ENCODE results near the gene CASZ1. TPM values are rescaled to one million over a fixed set of nuclear protein-coding genes. Genes with fewer than 3 reads are reported as not detected.

CASZ1 gene
- polyA plus RNA-seq, 3 donors = 0.30 to 3.7 (median 0.50) TPM

DNA sequence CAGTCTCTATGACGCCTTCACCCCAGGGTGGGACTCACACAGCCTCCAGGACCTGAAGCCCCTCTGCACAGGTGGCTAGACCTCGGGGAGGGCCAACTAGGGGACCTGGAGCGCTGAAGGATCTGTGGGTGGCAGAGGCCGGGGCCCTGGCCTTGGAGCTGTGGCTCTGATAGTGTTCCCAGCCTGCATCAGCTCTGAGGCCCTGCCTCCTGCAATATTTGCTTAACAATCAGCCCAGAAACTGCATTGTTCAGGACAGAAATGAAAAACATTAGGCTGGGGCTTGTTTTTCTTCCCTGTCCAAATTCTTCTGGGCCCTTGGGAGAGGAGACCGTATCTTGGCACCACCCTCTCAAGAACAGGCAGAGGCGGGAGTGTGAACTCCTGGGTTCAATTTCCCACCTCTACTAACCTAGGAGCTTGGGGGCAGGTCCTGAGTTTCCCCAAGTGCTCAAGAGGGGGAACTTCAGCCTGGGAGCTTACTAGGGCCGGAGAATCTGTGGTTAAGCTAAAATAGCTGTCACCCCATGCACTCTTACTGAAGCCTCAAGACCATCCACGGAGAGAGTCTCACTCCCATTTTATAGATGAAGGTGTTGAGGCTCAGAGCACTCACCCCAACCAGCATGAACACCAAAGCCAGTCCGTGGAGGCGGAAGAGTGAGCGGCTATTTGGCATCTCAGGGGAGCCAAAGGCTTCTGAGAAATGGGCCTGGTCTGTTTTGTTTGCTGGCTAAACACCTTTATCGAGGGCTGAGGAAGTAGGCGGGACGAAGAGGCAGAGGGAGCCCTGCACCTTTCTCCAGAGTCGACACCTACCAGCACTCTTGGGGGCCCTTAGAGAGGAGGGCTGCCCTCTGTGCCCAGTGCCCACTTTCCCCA lies 18.8 kb upstream of the CASZ1 start:
- Histone ChIP-seq H3K36me3 (replicated peaks in 1 of 2; ENCODE audit: control insufficient read depth in 1 of 2, insufficient read depth in 2 of 2, low read length in 2 of 2) (no peaks in the 10 kb centered on the region), H3K4me2 (replicated peaks; ENCODE audit: extremely low read depth, low read length, poor library complexity, severe bottlenecking) (no peak overlapping the region), H2AFZ (ENCODE audit: insufficient read depth, low read depth, low read length, poor library complexity, severe bottlenecking) (no peak overlapping the region), H3K4me3 (replicated peaks in 1 of 3; ENCODE audit: low read depth in 2 of 3, low read length in 3 of 3) (no peak overlapping the region), H3K9ac (ENCODE audit: insufficient read depth, low read length, poor library complexity, severe bottlenecking) (no peak overlapping the region), H3K9me3 (replicated peaks in 1 of 2; ENCODE audit: control insufficient read depth in 1 of 2, insufficient read depth in 1 of 2, low read length in 2 of 2) (no peaks in the 10 kb centered on the region), H3K4me1 (ENCODE audit: control insufficient read depth in 1 of 2, insufficient read depth in 2 of 2, low read length in 2 of 2) (no peaks in the 10 kb centered on the region), H3K27ac (ENCODE audit: low read depth in 1 of 2, low read length in 2 of 2) (no peak overlapping the region), H4K20me1 (ENCODE audit: insufficient read depth, low read length) (no peaks in the 10 kb centered on the region), H3K27me3 (ENCODE audit: control insufficient read depth in 2 of 2, insufficient read depth in 2 of 2, low read length in 2 of 2) (peaks cover 0 to 4% of the 10 kb centered on the region in 2 donors), H3K79me2 (ENCODE audit: insufficient read depth, low read length) (no peaks in the 10 kb centered on the region)
- H3K4me1 Mint-ChIP-seq = no peaks in the 10 kb centered on the region
- H3K4me3 Mint-ChIP-seq = no peak overlapping the region
- TF ChIP-seq, protein P1, sequence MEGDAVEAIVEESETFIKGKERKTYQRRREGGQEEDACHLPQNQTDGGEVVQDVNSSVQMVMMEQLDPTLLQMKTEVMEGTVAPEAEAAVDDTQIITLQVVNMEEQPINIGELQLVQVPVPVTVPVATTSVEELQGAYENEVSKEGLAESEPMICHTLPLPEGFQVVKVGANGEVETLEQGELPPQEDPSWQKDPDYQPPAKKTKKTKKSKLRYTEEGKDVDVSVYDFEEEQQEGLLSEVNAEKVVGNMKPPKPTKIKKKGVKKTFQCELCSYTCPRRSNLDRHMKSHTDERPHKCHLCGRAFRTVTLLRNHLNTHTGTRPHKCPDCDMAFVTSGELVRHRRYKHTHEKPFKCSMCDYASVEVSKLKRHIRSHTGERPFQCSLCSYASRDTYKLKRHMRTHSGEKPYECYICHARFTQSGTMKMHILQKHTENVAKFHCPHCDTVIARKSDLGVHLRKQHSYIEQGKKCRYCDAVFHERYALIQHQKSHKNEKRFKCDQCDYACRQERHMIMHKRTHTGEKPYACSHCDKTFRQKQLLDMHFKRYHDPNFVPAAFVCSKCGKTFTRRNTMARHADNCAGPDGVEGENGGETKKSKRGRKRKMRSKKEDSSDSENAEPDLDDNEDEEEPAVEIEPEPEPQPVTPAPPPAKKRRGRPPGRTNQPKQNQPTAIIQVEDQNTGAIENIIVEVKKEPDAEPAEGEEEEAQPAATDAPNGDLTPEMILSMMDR (IDR thresholded peaks at IDR 0.05) = no peak
- intact Hi-C loops (cut with micrococcal nuclease) = loop anchor here in 1 of 2 donors (10.0 kb wide), 1 partner anchor 60 kb away; no protein-coding TSS in a partner anchor
- H3K27me3 Mint-ChIP-seq (ENCODE audit: low read depth in 3 of 3) = peaks cover 4 to 7% (median 6%) of the 10 kb centered on the region in 3 donors
- H3K27ac Mint-ChIP-seq = no peak overlapping the region
- 93% methylated on average over 10 of the region's 15 CpGs for WGBS (ENCODE audit: insufficient coverage)
- no peaks in the 10 kb centered on the region for H3K36me3 Mint-ChIP-seq
- no peak for DNase-seq
- H3K9me3 Mint-ChIP-seq = no peaks in the 10 kb centered on the region

DNA sequence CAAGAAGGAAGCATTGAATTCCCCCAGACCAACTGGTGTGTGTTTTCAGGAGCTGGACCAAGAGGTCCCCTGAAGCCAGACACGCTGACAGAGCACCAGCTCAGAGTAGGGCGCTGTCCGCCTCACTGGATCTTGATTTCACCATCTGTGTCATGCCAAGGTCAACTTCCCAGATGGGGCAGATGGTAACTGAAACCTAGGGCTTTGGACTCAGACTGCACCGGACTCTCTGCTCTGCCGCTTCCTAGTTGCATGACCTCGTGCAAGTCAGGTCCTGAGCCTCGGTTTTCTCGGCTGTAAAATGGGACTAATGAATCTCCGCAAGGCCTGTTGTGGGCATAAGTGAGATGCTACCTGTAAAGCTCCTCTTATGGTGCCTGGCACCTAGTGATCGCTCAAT lies 17.9 kb upstream of the CASZ1 start:
- H3K27ac Mint-ChIP-seq = no peak overlapping the region
- H3K27me3 Mint-ChIP-seq (ENCODE audit: low read depth in 3 of 3) = peaks cover 6 to 9% (median 6%) of the 10 kb centered on the region in 3 donors
- TF ChIP-seq, protein P1 (IDR thresholded peaks at IDR 0.05) = no peak
- H3K9me3 Mint-ChIP-seq = no peaks in the 10 kb centered on the region
- H3K4me1 Mint-ChIP-seq = no peaks in the 10 kb centered on the region
- no peaks in the 10 kb centered on the region for H3K4me1 ChIP-seq (ENCODE audit: control insufficient read depth in 1 of 2, insufficient read depth in 2 of 2, low read length in 2 of 2)
- no peaks in the 10 kb centered on the region for H3K36me3 Mint-ChIP-seq
- intact Hi-C loops (cut with micrococcal nuclease) = loop anchor here in 1 of 2 donors (10.0 kb wide), 1 partner anchor 60 kb away; no protein-coding TSS in a partner anchor
- H3K27me3 ChIP-seq (ENCODE audit: control insufficient read depth in 2 of 2, insufficient read depth in 2 of 2, low read length in 2 of 2) = peaks cover 0 to 4% of the 10 kb centered on the region in 2 donors
- no peaks in the 10 kb centered on the region for H3K79me2 ChIP-seq (ENCODE audit: insufficient read depth, low read length)
- H3K27ac ChIP-seq (ENCODE audit: low read depth in 1 of 2, low read length in 2 of 2) = no peak overlapping the region
- H3K4me2 ChIP-seq (replicated peaks; ENCODE audit: extremely low read depth, low read length, poor library complexity, severe bottlenecking) = no peak overlapping the region
- H3K9ac ChIP-seq (ENCODE audit: insufficient read depth, low read length, poor library complexity, severe bottlenecking) = no peak overlapping the region
- no peak for DNase-seq
- no peaks in the 10 kb centered on the region for H3K36me3 ChIP-seq (replicated peaks in 1 of 2; ENCODE audit: control insufficient read depth in 1 of 2, insufficient read depth in 2 of 2, low read length in 2 of 2)
- WGBS (ENCODE audit: insufficient coverage) = 80% methylated on average over 9 of the region's 10 CpGs
- no peak overlapping the region for H2AFZ ChIP-seq (ENCODE audit: insufficient read depth, low read depth, low read length, poor library complexity, severe bottlenecking)
- no peak overlapping the region for H3K4me3 Mint-ChIP-seq
- H4K20me1 ChIP-seq (ENCODE audit: insufficient read depth, low read length) = no peaks in the 10 kb centered on the region
- no peak overlapping the region for H3K4me3 ChIP-seq (replicated peaks in 1 of 3; ENCODE audit: low read depth in 2 of 3, low read length in 3 of 3)
- H3K9me3 ChIP-seq (replicated peaks in 1 of 2; ENCODE audit: control insufficient read depth in 1 of 2, insufficient read depth in 1 of 2, low read length in 2 of 2) = no peaks in the 10 kb centered on the region

Data from CD14-positive monocyte (primary cell).